H1 (cell line): ENCODE measurements around the gene TRABD2B.

Experiments used
- ASH2L ChIP-seq: fragments of 200-600, 300-600 bp; sonication (generic); IDR thresholded peaks from one replicate; pipeline ENCODE4 v1.7.1; 2017; ENCODE audit warnings: low read length
- BRCA1 ChIP-seq: IDR thresholded peaks from 2 replicates; pipeline ENCODE4 v1.6.1; 2012; ENCODE audit warnings: low read depth, low read length, improper control_type of control experiment
- EGR1 ChIP-seq: IDR thresholded peaks from 2 replicates; pipeline ENCODE4 v1.6.1; 2011; ENCODE audit warnings: low read depth, low read length, borderline replicate concordance
- HDAC2 ChIP-seq, 2 experiments: fragments of 300-600 bp in 1 of 2; sonication (generic) in 1 of 2; IDR thresholded peaks; 2 replicates each; pipeline ENCODE4 v1.6.1; 2011 to 2012; ENCODE audit warnings: low read depth in 2 of 2, low read length in 2 of 2, mild to moderate bottlenecking in 2 of 2, moderate library complexity in 2 of 2, borderline replicate concordance in 1 of 2, inconsistent platforms in 1 of 2
- POLR2A ChIP-seq, 2 experiments: IDR thresholded peaks; 1 replicate in 1 of 2; 2 replicates in 1 of 2; pipeline ENCODE4 v1.6.1; 2011; ENCODE audit warnings: low read depth in 2 of 2, low read length in 2 of 2, mild to moderate bottlenecking in 2 of 2; ENCODE audit errors: control extremely low read depth in 1 of 2
- POLR2AphosphoS5 ChIP-seq: IDR thresholded peaks from 2 replicates; pipeline ENCODE4 v1.6.1; 2011; ENCODE audit warnings: low read depth, low read length
- RAD21 ChIP-seq, 2 experiments: IDR thresholded peaks in 1 of 2; conservative IDR thresholded peaks in 1 of 2; 2 replicates each; pipeline ENCODE4 v1.6.1; 2011; ENCODE audit warnings: low read depth in 2 of 2, low read length in 2 of 2, improper control_type of control experiment in 1 of 2, inconsistent platforms in 1 of 2, mild to moderate bottlenecking in 1 of 2, moderate library complexity in 1 of 2
- TF ChIP-seq, protein P1 (sequence below): IDR thresholded peaks from 2 replicates; pipeline ENCODE4 v1.6.1; 2012; ENCODE audit warnings: inconsistent platforms
- TF ChIP-seq, protein P2 (sequence below), 3 experiments: IDR thresholded peaks; 1 replicate in 2 of 3; 2 replicates in 1 of 3; pipeline versions ENCODE4 v1.5.1 to v1.6.1; 2011; ENCODE audit warnings: low read length in 3 of 3, mild to moderate bottlenecking in 3 of 3, inconsistent platforms in 2 of 3, low read depth in 1 of 3, moderate library complexity in 1 of 3; ENCODE audit not compliant: insufficient read depth in 1 of 3; ENCODE audit errors: control extremely low read depth in 1 of 3
- TF ChIP-seq, protein P3 (sequence below): IDR thresholded peaks from 2 replicates; pipeline ENCODE4 v1.6.1; 2012; ENCODE audit warnings: inconsistent platforms

DNA sequence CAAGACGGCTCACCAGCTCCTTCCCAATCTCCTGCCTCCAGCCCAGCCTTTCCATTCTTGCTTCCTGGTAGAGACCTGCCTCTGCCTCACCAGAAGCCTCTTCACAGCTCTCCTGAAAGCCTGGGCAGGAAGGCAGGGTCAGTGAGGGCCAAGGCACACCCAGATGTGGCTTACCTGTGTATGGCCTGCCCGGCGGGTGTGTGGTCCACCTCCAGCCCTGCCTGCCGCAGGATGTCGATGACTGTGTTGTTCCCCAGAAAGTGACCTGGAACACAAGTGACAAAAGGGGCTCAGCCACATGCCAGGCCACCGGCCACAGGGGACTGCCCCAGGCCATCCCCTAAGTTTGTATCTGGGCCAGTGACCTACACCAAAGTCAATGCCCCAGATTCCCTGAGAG, 218.9 kb downstream of the TRABD2B start:
- TF ChIP-seq, protein P1, sequence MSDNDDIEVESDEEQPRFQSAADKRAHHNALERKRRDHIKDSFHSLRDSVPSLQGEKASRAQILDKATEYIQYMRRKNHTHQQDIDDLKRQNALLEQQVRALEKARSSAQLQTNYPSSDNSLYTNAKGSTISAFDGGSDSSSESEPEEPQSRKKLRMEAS, result no peak
- TF ChIP-seq RAD21 (IDR thresholded peaks at IDR 0.05 in 1 of 2, conservative IDR thresholded peaks at IDR 0.05 in 1 of 2; ENCODE audit: low read depth in 2 of 2, low read length in 2 of 2) (no peak), HDAC2 (IDR thresholded peaks at IDR 0.05; ENCODE audit: borderline replicate concordance in 1 of 2, low read depth in 2 of 2, low read length in 2 of 2) (no peak), ASH2L (no peak), POLR2A (IDR thresholded peaks at IDR 0.05; ENCODE audit: control extremely low read depth in 1 of 2, low read depth in 2 of 2, low read length in 2 of 2) (no peak), EGR1 (no peak), POLR2AphosphoS5 (no peak), BRCA1 (no peak)
- TF ChIP-seq, protein P2, sequence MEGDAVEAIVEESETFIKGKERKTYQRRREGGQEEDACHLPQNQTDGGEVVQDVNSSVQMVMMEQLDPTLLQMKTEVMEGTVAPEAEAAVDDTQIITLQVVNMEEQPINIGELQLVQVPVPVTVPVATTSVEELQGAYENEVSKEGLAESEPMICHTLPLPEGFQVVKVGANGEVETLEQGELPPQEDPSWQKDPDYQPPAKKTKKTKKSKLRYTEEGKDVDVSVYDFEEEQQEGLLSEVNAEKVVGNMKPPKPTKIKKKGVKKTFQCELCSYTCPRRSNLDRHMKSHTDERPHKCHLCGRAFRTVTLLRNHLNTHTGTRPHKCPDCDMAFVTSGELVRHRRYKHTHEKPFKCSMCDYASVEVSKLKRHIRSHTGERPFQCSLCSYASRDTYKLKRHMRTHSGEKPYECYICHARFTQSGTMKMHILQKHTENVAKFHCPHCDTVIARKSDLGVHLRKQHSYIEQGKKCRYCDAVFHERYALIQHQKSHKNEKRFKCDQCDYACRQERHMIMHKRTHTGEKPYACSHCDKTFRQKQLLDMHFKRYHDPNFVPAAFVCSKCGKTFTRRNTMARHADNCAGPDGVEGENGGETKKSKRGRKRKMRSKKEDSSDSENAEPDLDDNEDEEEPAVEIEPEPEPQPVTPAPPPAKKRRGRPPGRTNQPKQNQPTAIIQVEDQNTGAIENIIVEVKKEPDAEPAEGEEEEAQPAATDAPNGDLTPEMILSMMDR (IDR thresholded peaks at IDR 0.05; ENCODE audit: control extremely low read depth in 1 of 3, insufficient read depth in 1 of 3, low read depth in 1 of 3, low read length in 3 of 3), result no peak
- TF ChIP-seq, protein P3, sequence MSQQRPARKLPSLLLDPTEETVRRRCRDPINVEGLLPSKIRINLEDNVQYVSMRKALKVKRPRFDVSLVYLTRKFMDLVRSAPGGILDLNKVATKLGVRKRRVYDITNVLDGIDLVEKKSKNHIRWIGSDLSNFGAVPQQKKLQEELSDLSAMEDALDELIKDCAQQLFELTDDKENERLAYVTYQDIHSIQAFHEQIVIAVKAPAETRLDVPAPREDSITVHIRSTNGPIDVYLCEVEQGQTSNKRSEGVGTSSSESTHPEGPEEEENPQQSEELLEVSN, result no peak
